ENCODE results near the gene TPSAB1.

GRCh38 chr16:1224558-1224957 lies 15.9 kb upstream of the TPSAB1 start:
- TF ChIP-seq CTCF (conservative IDR thresholded peaks at IDR 0.05; ENCODE audit: low read length) (no peak), EZH2phosphoT487 (IDR thresholded peaks at IDR 0.05; ENCODE audit: borderline replicate concordance, low read depth, low read length) (no peak)

All from OCI-LY7 (cell line).